HG03457 (cell line): ENCODE results near the gene PHYH.
"Not testable (repeated sequence)": the region's sequence is repeated elsewhere in the genome, so short reads cannot be mapped to it uniquely, and the experiment has no call there.

Experiments
- ATAC-seq: cut with Tn5 transposase; IDR thresholded peaks from one replicate; pipeline ENCODE4 v1.9.1; 2021; ENCODE audit warnings: moderate number of reproducible peaks; ENCODE audit not compliant: unreplicated experiment

Gene PHYH

DNA sequence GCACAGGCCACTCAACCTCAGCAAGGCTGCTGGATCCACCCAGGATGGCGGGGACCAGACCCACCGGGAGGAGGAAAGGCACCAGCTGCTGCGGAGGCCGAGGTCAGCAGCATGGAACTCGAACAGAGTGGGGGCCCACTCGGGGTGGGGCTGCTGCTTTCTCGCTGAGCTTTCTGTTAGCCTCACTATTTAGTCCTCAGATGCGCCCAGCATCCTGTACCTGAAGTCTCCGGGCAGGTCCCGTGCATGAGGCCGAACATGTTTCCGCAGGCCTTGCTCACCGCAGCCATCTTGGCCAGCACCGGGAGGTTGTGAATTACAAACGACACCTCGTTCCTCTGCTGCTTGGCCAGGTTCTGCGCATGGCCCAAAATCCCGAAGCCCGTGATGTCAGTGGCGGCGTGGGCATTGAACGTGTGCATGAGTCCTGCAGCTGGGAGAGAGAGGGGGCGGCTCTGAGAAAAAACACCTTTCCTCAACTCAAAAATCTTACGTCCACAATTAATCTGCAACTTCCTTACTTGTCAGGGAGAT is 22.8 kb upstream of the PHYH start:
- ATAC-seq, result no peak

DNA sequence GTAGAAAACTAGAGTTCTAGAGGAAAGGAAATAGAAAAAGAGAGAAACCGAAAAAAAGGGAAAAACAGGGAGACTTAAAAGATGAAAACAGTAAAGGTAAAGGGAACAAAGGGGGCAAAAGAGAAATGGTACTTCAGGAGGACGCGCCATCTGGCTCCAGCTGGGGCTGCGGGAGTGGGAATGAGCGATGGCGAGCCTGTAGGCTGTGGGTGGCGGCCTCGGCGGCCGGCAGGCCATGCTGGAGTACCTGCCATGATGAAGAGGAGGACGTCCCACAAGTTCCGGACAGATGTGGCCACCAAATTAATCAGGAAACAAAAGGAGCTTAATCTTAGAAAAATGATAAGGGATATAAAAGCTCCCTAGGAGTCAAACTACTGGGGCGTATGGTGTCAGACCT is 21.7 kb upstream of the PHYH start:
- no peak for ATAC-seq

DNA sequence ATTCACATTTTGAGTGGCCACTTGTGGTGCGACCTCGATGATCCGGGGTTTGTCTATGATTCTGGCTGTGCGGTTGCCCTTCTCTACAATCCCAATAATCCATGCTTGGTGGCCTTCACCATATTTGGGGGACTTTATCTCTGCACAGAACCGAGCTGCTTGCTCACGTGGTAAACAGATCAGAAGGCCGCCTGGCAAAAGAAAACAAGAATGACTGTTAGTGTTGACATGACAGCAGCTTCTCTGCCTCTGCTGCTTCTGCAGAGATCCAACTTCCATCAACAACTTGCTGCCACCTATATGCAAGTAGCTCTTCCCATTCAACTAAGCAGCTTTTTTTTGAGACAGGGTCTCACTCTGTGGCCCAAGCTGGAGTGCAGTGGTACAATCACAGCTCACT is 19.3 kb upstream of the PHYH start:
- ATAC-seq, result no peak

DNA sequence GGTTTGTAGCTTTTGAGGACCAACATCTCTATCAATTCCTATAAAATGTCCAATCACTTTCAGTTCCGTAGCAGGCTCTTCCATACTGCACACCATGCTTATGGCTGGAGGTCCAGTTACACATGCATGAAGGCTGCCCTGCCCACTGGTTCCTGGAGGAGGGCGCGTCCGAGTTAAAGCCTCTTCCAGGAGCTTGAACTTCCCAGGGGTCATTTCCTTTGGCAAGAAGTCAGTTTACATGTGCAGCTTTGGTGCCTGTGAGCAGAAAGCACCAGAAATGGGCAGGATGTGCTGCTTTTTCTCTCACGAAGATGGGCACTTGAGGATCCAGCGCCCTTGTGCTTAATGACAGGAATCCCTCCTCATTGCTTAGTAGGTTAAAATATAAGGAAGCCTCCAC is 17.6 kb upstream of the PHYH start:
- ATAC-seq, result no peak

DNA sequence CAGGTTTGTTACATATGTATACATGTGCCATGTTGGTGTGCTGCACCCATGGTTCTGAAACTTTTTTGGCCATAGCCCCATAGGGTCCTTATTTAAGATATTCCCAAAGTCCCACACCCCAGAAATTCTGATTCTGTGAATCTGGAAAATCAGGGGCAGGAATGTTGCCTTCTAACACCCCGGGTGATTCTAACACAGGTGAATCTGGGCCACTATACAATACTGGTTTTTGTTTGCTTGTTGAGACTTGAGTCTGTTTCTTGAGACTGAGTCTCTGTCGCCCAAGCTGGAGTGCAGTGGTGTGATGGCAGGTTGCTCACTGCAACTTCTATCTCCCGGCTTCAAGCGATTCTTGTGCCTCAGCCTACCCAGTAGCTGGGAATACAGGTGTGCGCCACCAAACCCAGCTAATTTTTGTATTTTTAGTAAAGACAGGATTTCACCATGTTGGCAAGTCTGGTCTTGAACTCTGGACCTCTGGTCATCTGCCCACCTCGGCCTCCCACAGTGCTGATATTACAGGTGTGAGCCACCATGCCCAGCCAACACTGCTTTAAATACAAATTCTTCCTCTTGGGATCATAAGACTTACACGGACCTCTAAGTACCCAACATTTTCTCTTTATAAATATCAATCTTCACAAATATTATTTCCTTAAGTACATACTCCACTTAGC is 16.9 kb upstream of the PHYH start:
- ATAC-seq, result no peak

DNA sequence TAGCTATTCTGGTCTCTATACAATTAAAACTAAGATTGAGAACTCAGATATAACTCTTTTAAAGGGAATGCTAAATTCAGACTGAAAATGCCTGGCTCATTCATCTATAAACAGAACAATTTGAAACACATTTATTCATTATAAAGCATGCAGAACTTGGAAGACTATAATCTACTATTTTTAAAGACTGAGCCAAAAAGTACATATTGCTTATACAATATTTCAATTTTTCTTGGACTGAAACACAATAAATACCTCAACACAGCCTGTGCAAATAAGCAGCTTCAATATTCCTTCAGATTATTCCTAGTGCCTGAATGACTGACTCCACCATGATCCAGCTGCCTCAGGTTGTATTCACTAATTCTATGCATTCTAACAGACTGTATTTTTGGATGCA is 15.5 kb upstream of the PHYH start:
- ATAC-seq, result no peak

DNA sequence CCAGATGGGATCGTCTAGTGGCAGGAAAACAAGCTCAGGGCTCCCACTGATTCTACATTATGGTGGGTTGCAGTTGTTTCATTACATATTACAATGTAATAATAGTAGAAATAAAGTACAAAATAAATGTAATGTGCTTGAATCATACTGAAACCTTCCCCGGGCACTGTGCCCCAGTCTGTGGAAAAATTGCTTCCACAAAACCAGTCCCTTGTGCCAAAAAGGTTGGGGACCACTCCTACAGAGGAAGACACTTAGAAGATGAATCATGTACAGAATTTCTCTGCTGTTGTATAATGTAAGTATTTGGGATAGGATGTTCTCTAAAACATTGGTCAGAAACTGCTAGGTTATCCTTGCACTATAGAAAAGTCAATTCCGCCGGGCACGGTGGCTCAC is 11.3 kb upstream of the PHYH start:
- ATAC-seq, result no peak

DNA sequence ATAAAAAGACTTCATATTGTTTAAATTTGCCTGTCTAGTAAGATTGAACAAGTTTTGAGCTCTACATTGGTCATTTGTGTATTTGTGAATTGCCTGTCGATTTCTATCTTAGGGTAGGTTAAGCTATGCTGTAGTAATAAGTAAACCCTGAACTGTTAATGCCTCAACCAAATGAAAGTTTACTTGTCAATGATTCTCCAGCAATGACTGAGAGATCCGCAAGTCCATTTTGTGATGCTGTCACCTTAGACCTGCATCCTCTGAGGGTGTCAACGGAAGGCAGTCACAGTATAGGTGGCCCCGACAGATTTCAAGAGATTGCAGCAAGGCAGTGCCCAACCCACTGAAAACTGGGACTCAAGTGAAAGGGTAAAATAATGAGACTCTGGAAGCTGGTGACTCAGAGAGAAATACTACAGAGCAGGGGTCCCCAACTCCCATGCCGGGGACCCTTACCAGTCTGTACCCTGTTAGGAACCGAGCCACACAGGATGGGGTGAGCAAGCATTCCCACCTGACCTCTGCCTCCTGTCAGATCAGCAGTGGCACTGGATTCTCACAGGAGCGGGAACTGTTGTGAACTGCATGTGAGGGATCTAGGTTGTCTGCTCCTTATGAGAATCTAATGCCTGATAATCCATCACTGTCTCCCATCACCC is 10.8 kb upstream of the PHYH start:
- no peak for ATAC-seq

DNA sequence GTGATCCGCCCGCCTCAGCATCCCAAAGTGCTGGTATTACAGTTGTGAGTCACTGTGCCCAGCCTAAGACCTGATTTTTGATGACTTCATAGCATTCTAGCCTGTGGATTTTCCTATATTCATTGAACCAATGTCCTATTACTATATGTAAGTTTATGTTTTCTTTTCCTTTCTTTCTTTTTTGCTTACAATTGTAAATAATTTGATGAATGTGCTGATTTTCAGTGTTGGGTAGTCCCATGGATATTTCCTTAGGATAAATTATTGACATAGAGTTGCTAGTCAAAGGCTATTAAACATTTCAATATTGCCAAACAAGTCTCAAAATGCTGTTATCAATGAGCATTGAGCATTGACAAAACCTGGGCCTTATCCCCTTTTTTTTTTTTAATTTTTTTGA is 9.9 kb upstream of the PHYH start:
- ATAC-seq, result no peak

DNA sequence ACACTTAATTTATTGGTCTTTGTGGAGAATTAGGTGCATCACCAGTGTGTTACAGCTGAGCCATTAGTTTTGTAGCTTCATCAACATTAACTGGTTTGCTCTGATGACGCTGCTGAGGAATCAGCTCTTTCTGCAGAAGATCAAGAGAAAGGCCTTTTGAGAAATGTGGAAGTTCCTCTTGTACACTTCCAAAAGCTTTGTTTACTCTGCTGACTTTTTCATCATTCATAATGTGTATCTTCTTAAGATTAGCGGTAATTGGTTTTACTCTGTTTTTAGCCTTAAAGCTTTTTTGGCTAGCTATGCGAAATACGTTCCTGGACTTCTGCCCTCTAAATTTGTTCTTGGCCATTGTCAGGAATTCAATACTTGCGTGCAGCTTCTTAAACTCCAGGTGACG is 8.2 kb upstream of the PHYH start:
- ATAC-seq, result no peak

DNA sequence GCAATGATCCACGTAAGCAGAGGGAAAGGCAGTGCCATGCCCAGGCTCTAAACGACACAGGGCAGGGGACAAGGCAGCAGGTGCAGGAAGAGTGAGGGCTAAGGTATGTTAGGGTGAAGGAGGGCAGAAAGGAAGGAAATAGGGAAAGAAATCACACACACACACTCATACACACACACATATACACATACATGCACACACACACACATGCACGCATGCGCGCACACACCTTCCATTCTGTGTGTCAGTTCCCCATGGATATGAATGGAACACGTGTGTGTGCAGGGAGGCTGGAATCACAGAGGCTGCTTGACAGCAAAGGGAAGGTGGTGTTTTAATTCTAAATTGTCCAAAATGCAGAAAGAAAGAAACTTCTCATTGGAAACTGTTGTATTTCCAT is 6.2 kb upstream of the PHYH start:
- ATAC-seq, result no peak

DNA sequence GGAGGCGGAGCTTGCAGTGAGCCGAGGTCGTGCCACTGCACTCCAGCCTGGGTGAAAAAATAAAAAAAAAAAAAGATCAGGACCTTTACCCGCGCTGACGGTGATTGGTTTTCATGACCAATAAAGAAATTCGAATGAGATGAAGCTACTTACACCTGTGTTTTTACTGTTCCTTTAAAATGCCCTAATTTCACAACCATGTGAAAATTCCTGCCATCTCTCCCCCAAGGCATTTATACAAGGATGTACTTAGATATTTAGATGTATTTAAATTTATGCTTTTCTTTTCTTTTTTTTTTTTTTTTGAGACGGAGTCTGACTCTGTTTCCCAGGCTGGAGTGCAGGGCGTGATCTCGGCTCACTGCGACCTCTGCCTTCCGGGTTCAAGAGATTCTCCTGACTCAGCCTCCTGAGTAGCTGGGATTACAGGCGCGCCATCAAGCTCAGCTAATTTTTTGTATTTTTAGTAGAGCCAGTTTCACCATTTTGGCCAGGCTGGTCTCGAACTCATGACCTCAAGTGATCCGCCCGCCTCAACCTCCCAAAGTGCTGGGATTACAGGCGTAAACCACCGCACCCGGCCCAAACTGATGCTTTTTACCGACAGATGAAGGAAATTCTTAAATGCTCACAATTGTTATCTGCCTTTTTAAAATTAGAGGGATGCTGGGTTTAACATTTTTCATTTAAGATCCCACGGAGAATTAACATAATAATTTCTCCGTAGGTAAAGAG is 3.1 kb upstream of the PHYH start:
- ATAC-seq, result no peak

DNA sequence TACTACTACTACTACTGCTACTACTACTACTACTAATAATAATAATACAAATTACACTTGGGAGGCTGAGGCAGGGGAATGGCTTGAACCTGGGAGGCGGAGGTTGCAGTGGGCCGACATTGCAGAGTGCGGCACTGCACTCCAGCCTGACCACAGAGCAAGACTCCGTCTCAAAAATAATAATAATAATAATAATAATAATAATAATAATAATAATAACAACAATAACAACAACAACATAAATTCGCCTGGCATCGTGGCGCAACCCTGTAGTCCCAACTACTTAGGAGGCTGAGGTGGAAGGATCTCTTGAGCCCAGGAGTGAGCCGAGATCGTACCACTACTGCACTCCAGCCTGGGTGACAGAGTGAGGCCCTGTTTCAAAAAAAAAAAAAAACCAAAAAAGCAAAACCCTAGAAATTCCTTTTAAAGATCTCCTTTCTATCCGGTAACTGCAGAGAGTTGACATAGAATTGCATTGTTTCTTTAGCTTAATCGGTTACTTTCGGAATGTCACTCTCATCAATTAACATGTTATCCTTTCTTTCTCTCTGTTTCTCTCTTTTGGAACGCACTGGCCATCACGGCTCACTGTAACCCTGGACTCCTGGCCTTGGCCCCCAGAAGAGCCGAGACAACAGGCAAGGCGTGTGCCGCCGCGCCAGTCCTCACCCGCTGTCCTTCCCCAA is 972 bp downstream of the PHYH start:
- no peak for ATAC-seq

DNA sequence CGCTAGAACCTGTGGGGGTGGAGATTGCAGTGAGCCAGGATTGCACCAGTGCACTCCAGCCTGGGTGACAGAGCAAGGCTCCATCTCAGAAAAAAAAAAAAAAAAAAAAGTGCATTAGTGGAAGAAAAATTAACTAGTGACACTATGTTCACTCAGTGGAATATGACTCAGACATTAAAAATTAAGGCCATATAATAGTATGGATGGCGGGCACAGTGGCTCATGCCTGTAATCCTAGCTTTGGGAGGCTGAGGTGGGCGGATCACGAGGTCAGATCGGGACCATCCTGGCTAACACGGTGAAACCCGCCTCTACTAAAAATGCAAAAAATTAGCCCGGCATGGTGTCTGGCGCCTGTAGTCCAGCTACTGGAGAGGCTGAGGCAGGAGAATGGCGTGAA is 3.4 kb downstream of the PHYH start:
- no peak for ATAC-seq

DNA sequence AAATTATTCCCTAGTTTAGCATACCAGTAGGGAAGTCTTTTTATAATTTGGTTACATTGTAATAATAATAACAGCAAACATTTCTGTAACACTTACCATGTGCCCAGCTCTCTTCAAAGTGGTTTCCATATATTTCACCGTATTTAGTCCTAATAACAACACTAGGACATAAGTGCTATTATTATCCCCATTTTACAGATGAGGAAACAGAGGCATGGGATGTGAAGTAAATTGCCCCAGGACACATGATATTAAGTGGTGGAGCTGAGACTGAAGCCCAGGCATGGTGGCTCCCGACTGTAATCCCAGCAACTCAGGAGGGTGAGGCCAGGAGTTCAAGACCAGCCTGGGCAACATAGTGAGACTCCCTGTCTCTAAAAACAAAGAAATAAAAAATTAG is 5.1 kb downstream of the PHYH start:
- ATAC-seq, result no peak

DNA sequence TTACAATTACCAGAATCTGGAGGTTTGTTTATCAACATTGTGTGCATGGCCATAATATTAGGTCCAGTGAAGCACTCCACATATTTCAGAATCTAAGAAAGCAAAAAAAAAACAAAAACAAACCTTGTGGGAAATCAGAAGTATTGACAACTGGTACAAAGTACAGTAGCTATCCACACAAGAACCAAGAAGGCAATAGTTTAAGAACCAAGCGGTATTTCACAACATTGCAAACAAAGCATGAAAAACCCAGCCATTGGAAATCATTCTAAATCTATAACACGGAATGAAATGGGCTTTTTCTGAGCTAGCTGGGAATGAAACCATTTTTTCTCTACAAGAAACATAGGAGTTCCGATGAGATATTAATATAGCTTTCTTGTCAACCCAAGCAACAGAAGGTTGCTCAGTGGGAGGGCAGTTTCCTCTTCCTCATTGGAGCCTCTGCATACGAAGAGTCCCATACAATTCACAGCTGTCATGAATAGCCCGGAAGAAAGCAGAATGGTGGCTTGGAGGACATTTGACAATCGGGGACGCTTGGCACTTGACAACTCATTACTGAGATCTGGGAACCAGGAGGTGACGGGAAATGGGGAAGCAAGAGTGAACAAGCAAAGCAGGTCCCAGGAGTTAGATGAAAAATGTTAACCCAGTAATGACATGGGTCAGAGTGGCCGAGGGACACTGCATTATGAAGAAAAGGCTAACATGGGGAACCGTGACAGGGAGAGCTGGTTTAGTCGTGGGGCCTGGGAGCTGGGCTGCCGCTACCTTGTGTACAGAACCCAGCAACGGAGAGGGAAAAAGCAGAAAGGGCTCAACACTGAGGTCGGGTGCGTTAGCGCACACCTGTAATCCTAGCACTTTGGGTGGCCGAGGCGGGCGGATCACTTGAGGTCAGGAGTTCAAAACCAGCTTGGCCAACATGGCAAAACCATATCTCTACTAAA is 7.8 kb downstream of the PHYH start:
- ATAC-seq, result no peak

DNA sequence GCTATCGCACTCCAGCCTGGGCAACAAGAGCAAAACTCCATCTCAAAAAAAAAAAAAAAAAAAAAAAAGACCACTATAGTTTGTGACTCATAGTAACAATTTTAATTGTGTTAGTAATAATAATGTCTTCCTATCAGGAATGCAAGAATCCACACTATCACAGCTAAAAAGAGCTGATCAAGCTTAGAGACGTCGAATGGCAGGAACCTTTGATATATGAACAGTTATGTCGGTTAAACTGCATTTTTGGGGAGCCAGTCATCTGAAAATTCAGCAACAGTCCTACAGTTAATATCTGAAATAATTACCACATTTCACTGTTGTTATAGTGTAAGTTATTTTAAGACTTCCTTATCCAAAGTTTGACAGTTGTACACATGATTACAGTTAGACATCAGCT is 8.8 kb downstream of the PHYH start:
- no peak for ATAC-seq

DNA sequence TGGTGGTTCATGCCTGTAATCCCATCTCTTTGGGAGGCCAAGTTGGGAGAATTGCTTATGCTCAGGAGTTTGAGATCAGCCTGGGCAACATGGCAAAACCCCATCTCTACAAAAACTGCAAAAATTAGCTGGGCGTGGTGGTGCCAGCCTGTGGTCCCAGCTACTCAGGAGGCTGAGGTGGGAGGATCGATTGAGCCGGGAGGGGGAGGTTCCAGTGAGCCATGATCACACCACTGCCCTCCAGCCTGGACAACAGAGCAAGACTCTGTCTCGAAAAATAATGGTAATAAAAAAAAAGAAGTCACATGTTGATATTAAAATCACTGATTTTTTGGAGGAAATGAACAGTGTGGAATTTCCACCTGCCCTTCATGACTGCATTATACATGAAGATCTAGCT is 15.8 kb downstream of the PHYH start:
- no peak for ATAC-seq

DNA sequence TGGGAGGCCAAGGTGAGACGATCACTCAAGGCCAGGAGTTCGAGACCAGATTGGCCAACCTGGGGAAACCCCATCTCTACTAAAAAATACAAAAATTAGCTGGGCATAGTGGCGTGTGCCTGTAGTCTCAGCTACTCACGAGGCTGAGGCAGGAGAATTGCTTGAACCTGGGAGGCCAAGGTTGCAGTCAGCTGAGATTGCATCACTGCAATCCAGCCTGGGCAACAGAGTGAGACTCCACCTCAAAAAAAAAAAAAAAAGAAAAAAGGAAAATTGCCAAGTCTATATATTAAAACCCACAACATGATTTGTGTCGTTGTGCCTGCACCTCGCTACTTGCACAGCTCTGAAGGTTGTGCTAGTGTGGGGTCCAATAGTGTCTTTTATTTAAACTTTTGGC is 17.5 kb downstream of the PHYH start:
- not testable (repeated sequence) for ATAC-seq

DNA sequence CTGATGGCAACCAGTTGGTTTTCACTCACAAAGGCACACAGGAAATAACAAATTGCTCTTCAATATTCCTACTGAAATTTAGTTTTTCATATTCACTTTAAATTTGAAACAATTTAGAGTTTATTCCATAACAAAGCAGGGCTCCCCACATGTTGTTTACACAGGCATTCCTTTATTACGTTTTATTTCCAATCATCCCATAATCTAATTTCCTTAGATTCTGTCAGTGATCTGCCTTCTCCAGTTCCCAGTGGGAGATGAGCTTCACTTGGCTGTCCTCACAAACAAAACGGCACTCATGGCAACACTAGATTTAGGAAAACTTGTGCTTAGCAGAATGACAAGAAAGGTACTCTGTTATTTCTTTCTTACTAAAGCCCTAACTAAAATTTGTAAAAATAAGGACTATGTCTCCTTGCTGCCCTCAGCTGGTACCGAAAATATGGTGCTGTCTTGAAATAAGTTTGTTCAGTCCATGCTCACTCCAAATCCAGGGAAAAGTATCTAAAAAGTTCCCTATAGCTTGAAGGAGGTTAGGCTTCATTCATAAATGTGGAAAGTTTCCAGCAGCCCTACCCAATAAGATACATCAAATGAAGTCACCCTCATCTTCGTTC is 23.0 kb downstream of the PHYH start:
- ATAC-seq, result no peak
